GM19023 (cell line): ENCODE data around the gene CCDC197.

Experiments used
- ATAC-seq: cut with Tn5 transposase; IDR thresholded peaks from one replicate; pipeline ENCODE4 v1.9.1; 2021; ENCODE audit warnings: mild to moderate bottlenecking, moderate library complexity; ENCODE audit not compliant: unreplicated experiment

The CCDC197 gene

GRCh38 chr14:94022532-94023411, 25.7 kb downstream of the CCDC197 start:
- no peak for ATAC-seq

- no peak for ATAC-seq
Observed at GRCh38 chr14:94024549-94024948, 27.4 kb downstream of the CCDC197 start.

GRCh38 chr14:94025720-94026119, 28.6 kb downstream of the CCDC197 start:
- ATAC-seq = no peak

- ATAC-seq = peak; percentile 99
Observed at GRCh38 chr14:94026173-94026888, 29.2 kb downstream of the CCDC197 start, which contains the start of gene OTUB2. OTUB2 (plus strand) TSS chr14:94026340; CDS start chr14:94026538, 198 bp downstream.

- no peak for ATAC-seq
Observed at GRCh38 chr14:94026889-94027469, 29.9 kb downstream of the CCDC197 start.

- no peak for ATAC-seq
Observed at GRCh38 chr14:94027566-94028449, 30.7 kb downstream of the CCDC197 start.

GRCh38 chr14:94028450-94028826, 31.3 kb downstream of the CCDC197 start:
- ATAC-seq = no peak

GRCh38 chr14:94029265-94029664, 32.2 kb downstream of the CCDC197 start:
- ATAC-seq = no peak

- no peak for ATAC-seq
Observed at GRCh38 chr14:94029671-94030203, 32.6 kb downstream of the CCDC197 start.

GRCh38 chr14:94030571-94030970, 33.5 kb downstream of the CCDC197 start:
- ATAC-seq = no peak

- no peak for ATAC-seq
Observed at GRCh38 chr14:94031161-94031882, 34.2 kb downstream of the CCDC197 start.

GRCh38 chr14:94031883-94032279, 34.8 kb downstream of the CCDC197 start:
- no peak for ATAC-seq

GRCh38 chr14:94034886-94035285, 37.8 kb downstream of the CCDC197 start:
- ATAC-seq = no peak

GRCh38 chr14:94036313-94037167, 39.4 kb downstream of the CCDC197 start:
- no peak for ATAC-seq

- no peak for ATAC-seq
Observed at GRCh38 chr14:94037954-94038353, 40.9 kb downstream of the CCDC197 start.

- ATAC-seq = no peak
Observed at GRCh38 chr14:94038510-94038909, 41.4 kb downstream of the CCDC197 start.

- no peak for ATAC-seq
Observed at GRCh38 chr14:94038921-94039629, 42.0 kb downstream of the CCDC197 start.

- no peak for ATAC-seq
Observed at GRCh38 chr14:94040247-94040646, 43.1 kb downstream of the CCDC197 start.
